Breast epithelium (tissue), 3 donors: Measurements from ENCODE around the gene RPL19.

Experiments
- POLR2A ChIP-seq: fragments of 450-650 bp; IDR thresholded peaks from one replicate; pipeline ENCODE4 v1.6.1; 2016; ENCODE audit warnings: antibody characterized with exemption, mild to moderate bottlenecking, moderate library complexity
- POLR2AphosphoS5 ChIP-seq, 3 donors: sonication (generic); formaldehyde crosslinking; IDR thresholded peaks; one replicate each; pipeline ENCODE4 v1.6.1; 2017; ENCODE audit warnings: antibody characterized with exemption in 3 of 3
- TF ChIP-seq, protein P1 (sequence below), 3 donors: fragments of 450-650 bp; IDR thresholded peaks; one replicate each; pipeline ENCODE4 v1.5.1; 2016 to 2017; ENCODE audit warnings: antibody characterized with exemption in 3 of 3, mild to moderate bottlenecking in 3 of 3, moderate library complexity in 3 of 3

DNA sequence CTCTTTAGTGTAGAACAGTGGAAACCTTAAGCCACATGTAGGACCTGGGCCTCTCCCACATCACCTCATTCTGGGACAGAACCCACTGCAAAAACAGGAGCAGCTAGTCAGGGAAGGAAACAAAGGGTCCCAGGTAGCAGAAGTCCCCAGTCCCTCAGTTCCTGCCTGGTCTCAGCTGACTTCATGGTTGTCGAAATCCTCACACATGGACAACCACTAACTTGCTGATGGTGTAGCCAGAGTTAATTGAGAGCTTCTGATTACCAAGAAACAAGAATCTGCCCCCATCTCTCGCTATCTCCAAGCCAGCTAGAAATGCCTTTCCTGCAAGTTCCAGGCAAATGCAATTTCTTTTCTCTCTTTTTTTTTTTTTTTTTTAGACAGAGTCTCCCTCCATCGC lies 30.6 kb upstream of the RPL19 start:
- TF ChIP-seq, protein P1, sequence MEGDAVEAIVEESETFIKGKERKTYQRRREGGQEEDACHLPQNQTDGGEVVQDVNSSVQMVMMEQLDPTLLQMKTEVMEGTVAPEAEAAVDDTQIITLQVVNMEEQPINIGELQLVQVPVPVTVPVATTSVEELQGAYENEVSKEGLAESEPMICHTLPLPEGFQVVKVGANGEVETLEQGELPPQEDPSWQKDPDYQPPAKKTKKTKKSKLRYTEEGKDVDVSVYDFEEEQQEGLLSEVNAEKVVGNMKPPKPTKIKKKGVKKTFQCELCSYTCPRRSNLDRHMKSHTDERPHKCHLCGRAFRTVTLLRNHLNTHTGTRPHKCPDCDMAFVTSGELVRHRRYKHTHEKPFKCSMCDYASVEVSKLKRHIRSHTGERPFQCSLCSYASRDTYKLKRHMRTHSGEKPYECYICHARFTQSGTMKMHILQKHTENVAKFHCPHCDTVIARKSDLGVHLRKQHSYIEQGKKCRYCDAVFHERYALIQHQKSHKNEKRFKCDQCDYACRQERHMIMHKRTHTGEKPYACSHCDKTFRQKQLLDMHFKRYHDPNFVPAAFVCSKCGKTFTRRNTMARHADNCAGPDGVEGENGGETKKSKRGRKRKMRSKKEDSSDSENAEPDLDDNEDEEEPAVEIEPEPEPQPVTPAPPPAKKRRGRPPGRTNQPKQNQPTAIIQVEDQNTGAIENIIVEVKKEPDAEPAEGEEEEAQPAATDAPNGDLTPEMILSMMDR (IDR thresholded peaks at IDR 0.05) = no peak
- TF ChIP-seq POLR2A (no peak), POLR2AphosphoS5 (IDR thresholded peaks at IDR 0.05) (no peak)
